DND-41 (cell line): ENCODE data around the gene AANAT.

Experiments used
- CTCF ChIP-seq: IDR thresholded peaks from 2 replicates; pipeline ENCODE4 v1.5.1; 2012; ENCODE audit warnings: borderline replicate concordance, low read length, moderate library complexity, mild to moderate bottlenecking; ENCODE audit not compliant: poor library complexity, severe bottlenecking; ENCODE audit errors: extremely low read depth
- EZH2 ChIP-seq: IDR thresholded peaks from 3 replicates; pipeline ENCODE4 v1.6.1; 2012; ENCODE audit warnings: borderline replicate concordance, low read depth, mild to moderate bottlenecking, moderate library complexity, low read length, inconsistent platforms; ENCODE audit not compliant: severe bottlenecking

GRCh38 chr17:76472726-76473125 is 5.3 kb downstream of the AANAT start:
- TF ChIP-seq CTCF (no peak), EZH2 (no peak)
